Kidney epithelial cell (primary cell): ENCODE results near the gene RFX8. TPM values are rescaled to one million over a fixed set of nuclear protein-coding genes. Genes with fewer than 3 reads are reported as not detected.
A peak's percentile ranks its signal among the peaks of the same experiment; 100 is the strongest.

ENCODE experiments used
- DNase-seq: peaks from one replicate; pipeline ENCODE4 v3.0.0-alpha.2; 2010; ENCODE audit warnings: low read depth
- H3K27me3 ChIP-seq: 2 replicates; pipeline ENCODE4 v1.6.0; 2011; ENCODE audit warnings: low read length; ENCODE audit not compliant: control insufficient read depth, insufficient read depth
- H3K36me3 ChIP-seq: 2 replicates; pipeline ENCODE4 v1.5.1; 2011; ENCODE audit warnings: low read length; ENCODE audit not compliant: control insufficient read depth, insufficient read depth
- H3K4me3 ChIP-seq: 2 replicates; pipeline ENCODE4 v1.5.1; 2011; ENCODE audit warnings: low read depth, mild to moderate bottlenecking, control low read depth, low read length
- total RNA-seq: library from RNA; depleted of rRNA; stranded (reverse); fragments of >200 nt; gene quantifications from 2 replicates; pipeline ENCODE4 v1.2.3, GENCODE V29; 2015
- TF ChIP-seq, protein P1 (sequence below): IDR thresholded peaks from 2 replicates; pipeline ENCODE4 v1.5.1; 2011; ENCODE audit warnings: mild to moderate bottlenecking, moderate library complexity, low read length, control low read depth, inconsistent platforms; ENCODE audit not compliant: insufficient read depth, poor library complexity, severe bottlenecking

RFX8 gene
- total RNA-seq, 1 donor from 2014 or later, result 0.25 TPM

DNA sequence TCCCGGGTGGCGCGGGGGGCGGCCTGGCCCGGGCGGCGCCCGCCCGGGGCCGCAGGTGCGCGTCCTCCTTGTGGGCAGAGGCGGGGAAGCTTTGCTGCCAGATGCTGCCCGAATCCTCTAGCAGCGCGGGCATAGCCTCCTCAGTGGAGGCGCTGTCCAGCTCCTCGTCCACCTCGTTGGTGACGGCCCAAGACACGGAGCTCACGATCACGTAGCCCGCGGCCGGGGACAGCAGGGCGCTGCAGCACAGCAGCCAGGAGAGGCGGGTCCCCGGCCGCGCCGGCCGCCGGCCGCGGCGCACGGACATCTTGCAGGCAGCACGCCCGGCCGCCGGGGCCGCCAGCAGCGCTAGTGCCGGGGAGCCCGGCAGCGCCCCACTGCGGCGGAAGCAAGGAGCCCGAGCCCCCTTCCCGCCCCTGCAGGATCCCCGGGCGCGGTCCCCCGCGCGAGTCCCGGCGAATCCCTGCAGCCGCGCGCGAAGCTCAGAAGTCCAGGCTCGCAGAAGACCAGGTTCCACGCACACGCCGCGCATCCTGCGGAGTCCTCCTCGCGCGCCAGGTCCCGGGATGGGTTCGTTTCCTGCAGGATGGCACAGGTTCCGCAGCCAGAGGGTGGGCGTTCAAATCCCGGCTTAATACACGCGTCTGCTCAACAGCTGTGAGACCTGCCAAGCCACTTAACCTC, 87.6 kb downstream of the RFX8 start, which contains the start of gene CREG2:
Gene CREG2, minus strand, starts transcription at position 353 of the 684 bp plus-strand sequence. Its CDS starts 46 bp downstream, at position 307.
- Histone ChIP-seq H3K36me3 (no peaks in the 10 kb centered on the region), H3K4me3 (peak within 1 kb of the TSS; percentile 51), H3K27me3 (peaks cover 10% of the 10 kb centered on the region)
- no peak for DNase-seq
- TF ChIP-seq, protein P1, sequence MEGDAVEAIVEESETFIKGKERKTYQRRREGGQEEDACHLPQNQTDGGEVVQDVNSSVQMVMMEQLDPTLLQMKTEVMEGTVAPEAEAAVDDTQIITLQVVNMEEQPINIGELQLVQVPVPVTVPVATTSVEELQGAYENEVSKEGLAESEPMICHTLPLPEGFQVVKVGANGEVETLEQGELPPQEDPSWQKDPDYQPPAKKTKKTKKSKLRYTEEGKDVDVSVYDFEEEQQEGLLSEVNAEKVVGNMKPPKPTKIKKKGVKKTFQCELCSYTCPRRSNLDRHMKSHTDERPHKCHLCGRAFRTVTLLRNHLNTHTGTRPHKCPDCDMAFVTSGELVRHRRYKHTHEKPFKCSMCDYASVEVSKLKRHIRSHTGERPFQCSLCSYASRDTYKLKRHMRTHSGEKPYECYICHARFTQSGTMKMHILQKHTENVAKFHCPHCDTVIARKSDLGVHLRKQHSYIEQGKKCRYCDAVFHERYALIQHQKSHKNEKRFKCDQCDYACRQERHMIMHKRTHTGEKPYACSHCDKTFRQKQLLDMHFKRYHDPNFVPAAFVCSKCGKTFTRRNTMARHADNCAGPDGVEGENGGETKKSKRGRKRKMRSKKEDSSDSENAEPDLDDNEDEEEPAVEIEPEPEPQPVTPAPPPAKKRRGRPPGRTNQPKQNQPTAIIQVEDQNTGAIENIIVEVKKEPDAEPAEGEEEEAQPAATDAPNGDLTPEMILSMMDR, result peak; percentile 39

DNA sequence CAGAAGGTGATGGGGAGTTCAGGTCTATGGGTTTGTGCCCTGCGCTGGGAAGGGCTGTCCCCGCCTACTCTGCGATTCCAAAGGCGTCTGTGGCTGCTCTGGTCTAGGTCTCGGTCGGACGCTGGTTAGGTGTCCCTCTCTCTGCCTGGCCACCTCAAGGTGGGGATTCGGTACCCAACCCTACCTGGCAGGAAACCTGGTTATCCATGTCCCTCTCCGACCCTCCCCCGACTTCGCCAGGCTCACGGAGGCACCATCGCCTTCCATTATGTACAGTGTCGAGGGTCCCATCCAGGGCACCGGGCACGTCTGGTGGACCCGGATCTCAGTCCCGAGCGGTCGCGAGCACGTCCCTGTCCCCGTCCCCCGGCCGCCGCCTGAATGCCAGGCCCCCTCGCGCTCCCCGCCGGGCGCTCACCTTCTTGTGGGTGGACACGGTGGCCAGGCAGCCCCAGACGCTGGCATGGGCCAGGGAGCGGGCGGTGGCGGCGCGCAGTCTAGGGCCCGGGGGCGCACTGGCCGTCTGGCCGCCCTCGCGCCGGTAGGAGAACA, 88.2 kb downstream of the RFX8 start:
- no peaks in the 10 kb centered on the region for H3K36me3 ChIP-seq
- peaks cover 10% of the 10 kb centered on the region for H3K27me3 ChIP-seq
- peak overlapping the region; percentile 51 for H3K4me3 ChIP-seq
- TF ChIP-seq, protein P1, result no peak
- DNase-seq, result no peak

DNA sequence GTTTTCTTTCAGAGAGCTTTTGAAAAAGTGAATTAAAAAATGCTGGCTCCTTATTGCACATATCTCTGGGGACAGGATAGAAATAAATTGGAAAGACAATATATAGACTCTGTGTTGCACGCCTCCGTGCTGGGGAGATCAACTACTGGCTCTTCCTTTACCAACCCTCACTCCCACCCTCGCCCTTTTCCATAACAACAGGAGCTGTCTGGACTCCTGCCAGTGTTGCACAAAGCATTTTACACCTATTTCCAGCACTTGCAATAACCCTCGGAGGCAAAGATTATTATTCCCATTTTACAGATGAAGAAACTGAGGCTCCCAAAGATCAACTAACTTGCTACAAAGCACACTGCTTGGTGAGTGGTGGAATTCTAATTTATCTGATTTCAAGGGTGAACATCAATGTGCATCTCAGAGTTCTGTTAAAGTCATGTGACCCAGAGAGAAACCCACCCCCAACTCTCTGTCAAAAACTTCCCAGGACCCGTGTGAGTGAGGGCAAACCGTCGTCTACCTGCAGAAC, 91.8 kb downstream of the RFX8 start:
- H3K27me3 ChIP-seq, result peaks cover 10% of the 10 kb centered on the region
- no peaks in the 10 kb centered on the region for H3K36me3 ChIP-seq
- TF ChIP-seq, protein P1, result no peak
- no peak for DNase-seq
- no peak overlapping the region for H3K4me3 ChIP-seq

DNA sequence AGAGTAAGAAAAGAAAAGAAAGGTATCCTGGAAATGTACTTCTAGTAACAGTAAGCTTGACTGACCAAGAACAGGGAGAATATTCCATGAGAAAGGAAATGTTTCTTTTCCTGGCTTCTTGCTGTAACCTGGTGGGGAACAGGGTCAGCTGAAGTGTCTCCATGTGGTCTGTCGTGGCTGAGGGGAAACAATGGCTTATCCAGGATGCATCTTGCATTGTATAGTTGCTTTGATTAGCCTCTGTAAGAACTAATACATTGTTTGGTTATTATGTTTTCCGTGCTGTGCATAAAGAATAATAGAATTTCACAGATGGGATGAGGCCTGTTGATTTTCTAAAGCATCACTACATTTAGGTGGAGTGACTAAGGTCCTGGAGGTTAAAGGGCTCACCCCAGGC, 92.5 kb downstream of the RFX8 start:
- DNase-seq, result no peak
- TF ChIP-seq, protein P1, result no peak
- Histone ChIP-seq H3K4me3 (no peak overlapping the region), H3K36me3 (no peaks in the 10 kb centered on the region), H3K27me3 (peaks cover 10% of the 10 kb centered on the region)

DNA sequence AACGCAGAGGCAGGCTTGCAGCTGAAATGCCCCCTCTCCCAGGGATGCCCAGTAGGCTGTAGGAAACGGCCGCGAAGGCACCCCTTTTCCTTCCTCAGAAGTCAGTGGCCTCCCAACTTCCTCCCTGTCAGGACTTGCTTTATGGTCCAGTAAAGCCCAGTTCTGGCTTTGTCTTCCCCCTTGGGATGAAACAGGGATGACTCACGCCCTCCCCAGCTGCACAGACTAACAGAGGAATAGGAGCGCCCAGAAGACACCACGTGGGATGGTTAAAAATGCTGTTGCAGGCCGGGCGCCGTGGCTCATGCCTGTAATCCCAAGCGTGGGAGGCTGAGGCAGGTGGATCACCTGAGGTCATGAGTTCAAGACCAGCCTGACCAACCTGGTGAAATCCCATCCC, 94.5 kb downstream of the RFX8 start:
- no peak overlapping the region for H3K4me3 ChIP-seq
- no peaks in the 10 kb centered on the region for H3K36me3 ChIP-seq
- H3K27me3 ChIP-seq, result no peaks in the 10 kb centered on the region
- no peak for DNase-seq
- TF ChIP-seq, protein P1, result no peak
